Omental fat pad (tissue), 4 donors: ENCODE measurements around the gene SMAD3. TPM values are rescaled to one million over a fixed set of nuclear protein-coding genes. Genes with fewer than 3 reads are reported as not detected.
A peak's percentile ranks its signal among the peaks of the same experiment; 100 is the strongest.
"Not testable (repeated sequence)": the region's sequence is repeated elsewhere in the genome, so short reads cannot be mapped to it uniquely, and the experiment has no call there.

Source experiments
- ATAC-seq: fragments of 150-250 bp; one replicate; pipeline ENCODE4 v1.9.1; 2016; ENCODE audit warnings: mild to moderate bottlenecking, moderate library complexity; ENCODE audit not compliant: low FRiP score
- DNase-seq: peaks from one replicate; pipeline ENCODE4 v3.0.0-alpha.2; 2019; ENCODE audit warnings: low spot score
- CTCF ChIP-seq, 3 donors: fragments of 450-650 bp; IDR thresholded peaks; one replicate each; pipeline ENCODE4 v1.5.1; 2016 to 2017; ENCODE audit warnings: antibody characterized with exemption in 3 of 3, mild to moderate bottlenecking in 3 of 3, moderate library complexity in 2 of 3
- total RNA-seq, 4 donors: library from RNA; depleted of rRNA; stranded (reverse); fragments of >200 nt; gene quantifications; one replicate each; pipeline ENCODE4 v1.1.0, GENCODE V29; 2016

The SMAD3 gene
- total RNA-seq, 4 donors from 2014 or later: 30.9 to 58.1 (median 49.9) TPM

- ATAC-seq (no peak), DNase-seq (no peak)
- TF ChIP-seq CTCF (IDR thresholded peaks at IDR 0.05): no peak
Observed at GRCh38 chr15:67120009-67120838, 54.8 kb downstream of the SMAD3 start.

- DNase-seq (peak; percentile 86), ATAC-seq (peak; percentile 82)
- TF ChIP-seq CTCF (IDR thresholded peaks at IDR 0.05): no peak
Observed at GRCh38 chr15:67120839-67121643, 55.6 kb downstream of the SMAD3 start.

GRCh38 chr15:67121644-67122605 lies 56.5 kb downstream of the SMAD3 start:
- ATAC-seq (no peak), DNase-seq (no peak)
- no peak for TF ChIP-seq CTCF (IDR thresholded peaks at IDR 0.05)

GRCh38 chr15:67122816-67123215 lies 57.4 kb downstream of the SMAD3 start:
- not testable (repeated sequence) for ATAC-seq

GRCh38 chr15:67123291-67123690 lies 57.9 kb downstream of the SMAD3 start:
- not testable (repeated sequence) for ATAC-seq, DNase-seq

More at GRCh38 chr15:67122816-67123215, 57.4 kb downstream of the SMAD3 start:
- DNase-seq: not testable (repeated sequence)

- no peak for TF ChIP-seq CTCF (IDR thresholded peaks at IDR 0.05)
- DNase-seq (no peak), ATAC-seq (no peak)
Observed at GRCh38 chr15:67124111-67124510, 58.7 kb downstream of the SMAD3 start.

GRCh38 chr15:67124911-67125588 lies 59.6 kb downstream of the SMAD3 start:
- no peak for DNase-seq
- ATAC-seq: peak; percentile 0
- no peak for TF ChIP-seq CTCF (IDR thresholded peaks at IDR 0.05)
